HG03354 (cell line): ENCODE measurements around the gene PPARA.

Source experiments
- ATAC-seq: cut with Tn5 transposase; IDR thresholded peaks from one replicate; pipeline ENCODE4 v1.9.1; 2021; ENCODE audit warnings: mild to moderate bottlenecking; ENCODE audit not compliant: unreplicated experiment, poor library complexity, severe bottlenecking

Gene PPARA

DNA sequence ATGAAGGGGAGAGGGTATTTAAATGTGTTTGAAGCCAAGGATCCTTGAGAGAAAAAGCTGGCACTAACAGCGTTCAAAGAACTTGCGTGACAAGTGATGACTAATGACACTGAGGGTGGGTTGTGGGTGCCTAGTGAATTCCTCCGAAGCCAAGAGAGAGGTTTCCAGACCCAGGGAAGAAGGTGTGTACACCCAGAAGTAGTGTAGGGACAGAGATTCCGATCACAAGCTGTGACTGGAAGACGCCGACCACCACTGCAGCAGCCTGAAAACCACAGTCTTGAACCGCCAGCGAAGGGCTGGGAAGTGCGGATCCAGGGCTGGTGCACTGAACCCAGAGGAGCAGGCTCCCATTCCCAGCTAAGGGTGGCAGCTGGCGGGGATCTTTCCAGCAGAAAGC is 9.5 kb downstream of the PPARA start:
- ATAC-seq = no peak

DNA sequence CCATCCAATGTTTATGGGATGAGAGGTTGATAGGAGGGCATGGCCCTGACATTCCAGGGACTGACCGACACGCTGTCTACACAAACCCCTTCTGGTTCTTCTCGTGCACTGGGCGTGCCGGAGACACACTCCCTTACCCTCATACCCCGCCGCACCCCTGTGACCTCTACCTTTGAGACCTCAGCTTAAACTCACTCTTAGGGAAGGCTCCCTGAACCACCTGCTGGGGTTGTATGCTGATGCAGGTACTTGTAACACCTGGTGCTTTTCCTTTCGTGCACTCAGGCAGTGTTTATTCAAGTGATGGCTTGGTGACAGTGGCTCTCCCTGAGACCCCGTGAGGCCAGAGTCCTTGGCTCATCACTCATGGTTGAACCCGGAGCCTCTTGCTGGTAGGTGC is 12.0 kb downstream of the PPARA start:
- no peak for ATAC-seq

DNA sequence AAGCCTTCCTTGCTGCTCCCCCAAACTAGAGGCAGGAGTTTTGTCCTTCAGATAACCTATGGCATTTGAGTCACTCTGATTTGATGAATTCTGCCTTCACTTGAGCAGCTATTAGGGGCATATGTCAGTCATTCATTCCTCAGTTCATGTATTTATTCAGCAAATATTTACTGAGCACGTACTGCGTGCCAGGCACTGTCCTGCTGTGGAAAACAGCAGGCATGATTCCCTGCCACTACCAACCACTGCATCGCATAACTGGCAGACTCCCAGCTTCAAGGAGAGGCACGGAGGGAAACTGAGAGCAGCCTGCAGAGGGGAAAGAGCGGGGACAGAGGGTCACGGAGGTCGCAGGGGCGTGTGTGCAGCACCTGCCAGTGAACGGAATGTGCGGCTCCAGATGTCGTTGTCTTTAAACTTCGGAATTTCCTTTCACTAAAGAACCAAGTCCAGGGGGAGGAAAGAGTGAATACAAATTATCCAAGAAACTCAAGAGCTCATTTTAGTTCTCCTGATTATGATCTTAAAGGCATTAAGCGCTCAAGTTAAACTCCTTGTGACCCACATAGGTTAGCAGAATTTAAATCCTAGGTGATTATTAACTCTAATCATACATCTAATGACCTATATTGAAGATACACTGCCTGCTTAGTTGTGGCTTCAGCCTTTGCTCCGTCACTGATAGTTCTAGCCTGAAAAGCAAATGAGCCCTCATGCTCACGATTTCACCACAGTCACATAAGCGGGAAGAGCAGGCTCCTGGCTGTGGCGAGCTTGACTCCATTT is 12.6 kb downstream of the PPARA start:
- no peak for ATAC-seq

DNA sequence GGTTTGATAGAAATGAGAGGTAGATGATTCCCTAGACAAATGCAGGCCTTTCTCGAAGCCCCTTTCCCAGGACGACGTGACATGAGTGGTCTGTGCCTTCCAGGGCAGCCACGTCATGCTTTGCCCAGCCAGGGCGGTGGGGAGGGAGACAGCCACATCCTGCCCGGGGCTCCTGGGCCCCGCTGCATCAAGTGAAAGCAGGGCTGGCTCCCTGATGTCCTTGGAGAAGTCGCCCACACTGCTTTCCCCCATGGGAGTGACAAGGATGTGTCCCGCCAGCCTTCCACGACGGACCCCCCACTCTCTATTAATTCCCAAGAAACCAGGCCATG is 13.2 kb downstream of the PPARA start:
- no peak for ATAC-seq

DNA sequence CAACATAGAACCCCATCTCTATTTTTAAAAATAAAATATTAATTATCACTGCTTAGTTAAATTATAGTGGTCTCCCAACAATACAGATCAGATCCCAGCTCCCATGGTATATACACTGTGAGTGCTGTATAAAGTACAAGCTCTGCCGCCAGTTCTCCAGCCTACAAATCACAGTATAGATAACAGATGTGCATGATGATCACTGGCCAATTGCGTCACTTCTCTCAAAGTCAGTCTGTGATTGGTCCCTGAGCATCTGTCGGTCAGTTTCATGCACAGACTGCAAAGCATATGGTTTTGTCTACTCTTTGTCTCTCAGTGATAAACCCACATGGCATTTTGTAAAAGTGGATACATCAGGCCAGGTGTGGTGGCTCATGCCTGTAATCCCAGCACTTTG is 15.7 kb downstream of the PPARA start:
- no peak for ATAC-seq

DNA sequence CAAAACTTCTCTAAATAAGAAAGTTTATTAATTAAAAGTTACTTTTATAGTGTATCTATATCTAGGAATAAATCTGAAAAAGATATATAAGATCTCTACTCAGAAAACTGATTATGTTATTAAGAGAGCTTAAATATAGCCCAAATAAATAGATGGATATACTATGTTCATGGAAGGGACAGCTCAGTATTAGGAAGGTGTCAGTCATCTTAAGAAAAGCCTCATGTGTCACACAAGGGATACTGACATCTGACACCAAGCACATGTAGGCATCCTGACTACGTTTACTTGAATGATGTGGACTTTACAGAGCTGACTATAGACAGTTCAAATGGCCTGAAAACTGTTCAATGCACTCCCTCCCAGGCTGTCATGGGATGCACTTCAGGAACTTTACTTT is 19.3 kb downstream of the PPARA start:
- no peak for ATAC-seq

DNA sequence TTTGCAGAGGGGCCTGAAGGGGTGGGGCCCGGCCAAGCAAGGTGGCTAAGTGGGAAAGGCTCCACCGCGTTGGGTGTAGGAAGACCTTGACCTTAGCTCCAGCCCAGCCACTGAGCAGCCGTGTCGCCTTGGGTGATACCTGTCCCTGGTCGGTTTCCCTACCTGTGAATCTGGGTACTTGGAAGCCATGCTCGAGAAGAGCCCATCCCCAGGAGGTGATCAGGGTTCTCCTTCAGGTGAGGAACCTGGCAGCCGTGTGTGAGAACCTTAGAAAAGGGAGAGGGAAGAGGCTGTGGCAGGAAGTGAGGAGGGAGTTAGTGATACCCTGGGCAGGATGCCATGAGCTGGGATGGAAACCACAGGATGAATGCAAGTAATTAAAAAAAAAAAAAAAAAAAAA is 21.6 kb downstream of the PPARA start:
- no peak for ATAC-seq

DNA sequence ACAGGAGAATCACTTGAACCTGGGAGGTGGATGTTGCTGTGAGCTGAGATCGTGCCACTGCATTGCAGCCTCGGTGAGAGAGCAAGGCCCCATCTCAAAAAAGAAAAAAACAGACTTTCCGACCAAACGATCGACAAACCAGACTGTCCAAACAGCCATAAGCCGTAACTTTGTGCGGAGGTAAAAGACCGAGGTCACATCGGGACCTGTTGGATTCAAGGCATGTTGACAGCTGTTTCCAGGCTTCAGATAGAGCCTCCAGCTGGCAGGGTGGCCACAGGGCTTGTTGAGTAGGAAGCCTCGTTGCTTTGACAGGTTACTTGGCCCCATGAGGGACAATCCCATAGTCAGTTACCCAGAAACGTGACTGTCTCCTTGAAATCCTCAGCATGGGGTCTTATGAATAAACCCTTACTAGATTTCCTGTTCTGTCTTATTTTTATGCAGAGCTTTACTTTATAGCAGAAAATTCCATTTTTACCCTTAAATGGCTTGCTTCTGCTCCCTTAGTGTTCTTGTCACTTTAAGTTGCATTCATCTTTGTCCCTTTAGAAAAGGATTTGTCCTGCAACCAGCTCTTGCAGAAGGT is 22.3 kb downstream of the PPARA start:
- ATAC-seq = no peak

DNA sequence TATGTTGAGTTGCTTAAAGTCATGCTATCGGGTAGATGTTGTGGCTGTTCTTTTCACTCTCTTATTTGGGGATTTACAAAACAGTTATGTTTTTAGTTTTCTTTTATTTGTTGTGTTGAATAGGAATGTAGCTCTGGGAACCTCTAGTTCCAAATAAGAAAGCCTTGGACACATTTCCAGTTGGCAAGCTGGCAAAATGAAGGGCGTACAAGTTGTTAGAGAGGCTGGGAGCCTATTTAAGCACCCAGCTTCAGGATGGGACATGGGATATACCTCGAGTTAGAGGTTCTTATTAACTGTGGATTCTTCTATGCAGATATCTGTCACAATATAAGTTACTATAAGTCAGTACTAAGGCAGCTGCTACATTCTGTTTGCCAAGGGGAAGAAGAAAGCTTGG is 22.8 kb downstream of the PPARA start:
- ATAC-seq = no peak

DNA sequence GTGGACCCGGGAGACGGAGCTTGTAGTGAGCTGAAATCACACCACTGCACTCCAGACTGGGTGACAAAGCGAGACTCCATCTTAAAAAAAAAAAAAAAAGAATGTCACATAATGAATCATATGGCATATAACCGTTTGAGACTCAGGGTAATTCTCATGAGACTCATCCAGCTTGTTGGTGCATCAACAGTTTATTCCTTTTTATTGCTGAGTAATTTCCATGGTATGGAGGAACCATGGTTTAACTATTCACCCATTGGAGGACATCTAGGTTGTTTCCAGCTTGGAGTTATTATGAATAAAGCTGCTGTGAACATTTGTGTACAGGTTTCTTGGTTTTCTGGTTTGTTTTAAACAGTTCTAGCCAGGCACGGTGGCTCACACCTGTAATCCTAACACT is 25.3 kb downstream of the PPARA start:
- ATAC-seq = no peak

DNA sequence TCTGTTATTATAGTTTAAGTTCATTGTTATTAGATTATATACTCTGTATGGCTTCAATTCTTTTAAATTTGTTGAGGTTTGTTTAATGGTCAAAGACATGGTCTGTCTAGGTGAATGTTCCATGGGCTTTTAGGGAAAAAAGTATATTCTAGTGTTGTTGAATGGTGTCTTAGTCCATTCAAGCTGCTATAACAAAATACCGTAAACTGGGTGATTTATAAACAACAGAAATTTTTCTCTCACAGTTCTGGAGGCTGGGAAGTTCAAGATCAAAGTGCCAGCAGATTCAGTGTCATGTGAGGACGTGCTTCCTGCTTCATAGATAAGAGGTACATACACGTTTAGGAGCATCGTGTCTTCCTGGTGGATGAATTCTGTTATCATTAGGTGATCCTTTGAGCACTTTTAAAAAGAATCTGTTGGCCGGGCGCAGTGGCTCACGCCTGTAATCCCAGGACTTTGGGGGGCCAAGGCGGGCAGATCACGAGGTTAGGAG is 26.2 kb downstream of the PPARA start:
- no peak for ATAC-seq

DNA sequence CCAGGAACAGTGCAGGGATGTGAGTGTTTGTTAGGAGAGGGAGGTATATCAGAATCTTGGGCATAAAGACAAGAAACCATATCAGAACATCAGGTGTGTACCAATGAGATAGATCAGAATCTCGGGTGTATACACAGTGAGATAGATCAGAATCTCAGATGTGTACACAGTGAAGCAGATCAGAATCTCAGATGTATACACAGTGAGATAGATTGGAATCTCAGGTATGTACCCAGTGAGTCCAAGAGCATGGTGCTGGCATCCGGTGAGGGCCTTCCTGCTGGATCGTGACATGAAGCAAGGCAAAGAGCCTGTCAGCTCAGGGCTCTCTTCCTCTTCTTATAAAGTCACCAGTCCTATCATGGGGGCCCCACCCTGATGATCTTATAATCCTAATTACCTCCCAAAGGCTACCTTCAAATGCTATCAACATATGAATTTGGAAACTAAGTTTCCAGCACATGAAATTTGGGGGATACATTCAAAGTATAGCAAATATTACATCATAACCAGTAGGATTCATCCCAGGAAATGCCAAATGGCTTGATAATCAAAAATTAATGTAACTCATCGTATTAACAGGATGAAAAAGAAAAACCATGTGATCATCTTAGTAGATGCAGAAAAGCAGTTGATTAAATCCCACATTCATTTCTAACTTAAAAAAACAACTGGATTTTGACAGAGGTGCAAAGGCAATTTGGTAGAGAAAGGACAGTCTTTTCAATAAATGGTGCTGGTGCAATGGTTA is 28.6 kb downstream of the PPARA start:
- ATAC-seq = no peak

DNA sequence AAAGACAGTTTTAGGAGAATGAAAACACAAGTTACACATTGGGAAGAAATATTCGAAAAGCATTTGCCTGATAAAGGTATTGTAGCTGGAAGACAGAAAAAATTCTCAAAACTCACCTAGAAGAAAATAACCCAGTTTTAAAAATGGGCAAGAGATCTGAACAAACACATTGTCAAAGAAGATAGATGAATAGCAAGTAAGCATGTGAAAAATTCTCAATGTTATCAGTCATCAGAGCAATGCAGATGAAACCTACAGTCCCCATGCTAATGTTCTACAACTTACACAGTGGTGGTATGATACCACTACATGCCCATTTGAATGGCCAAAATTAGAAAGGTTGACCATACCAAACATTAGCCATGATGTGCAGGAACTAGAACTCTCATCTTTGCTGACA is 29.4 kb downstream of the PPARA start:
- no peak for ATAC-seq

DNA sequence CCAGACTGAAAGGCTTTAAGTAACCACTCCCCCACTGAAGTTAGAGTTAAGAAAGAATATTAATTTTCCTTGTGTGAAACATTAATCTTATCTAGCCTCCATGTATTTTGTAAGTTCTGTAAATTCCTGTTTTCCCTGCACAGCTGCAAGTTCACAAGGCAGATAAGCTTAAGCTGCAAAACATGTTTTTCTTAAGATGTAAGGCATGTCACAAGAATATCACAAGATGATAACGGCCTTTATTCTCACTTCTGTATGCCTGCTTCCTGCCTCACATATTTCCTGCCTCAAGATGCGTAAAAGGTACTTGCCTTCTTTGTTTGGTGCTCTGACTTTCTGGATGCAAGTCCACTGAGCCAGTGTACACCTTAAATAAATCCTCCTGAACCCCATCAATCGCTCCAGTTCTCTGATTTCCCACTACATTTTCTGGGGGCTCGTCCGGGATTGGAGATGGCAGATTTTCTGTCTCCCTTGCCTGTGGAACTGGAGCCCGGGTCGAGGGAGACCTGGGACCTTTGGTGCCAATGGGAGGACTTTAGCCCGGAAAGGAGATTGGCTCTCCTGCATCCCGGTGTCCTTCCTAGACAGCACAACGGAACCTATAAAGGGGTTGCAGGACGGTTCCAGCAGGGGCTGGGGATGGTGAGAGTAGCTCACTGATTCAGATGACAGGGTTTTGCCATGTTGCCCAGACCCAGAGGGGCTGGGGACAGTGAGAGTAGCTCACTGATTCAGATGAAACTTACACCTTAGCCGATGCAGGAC is 30.2 kb downstream of the PPARA start:
- no peak for ATAC-seq

DNA sequence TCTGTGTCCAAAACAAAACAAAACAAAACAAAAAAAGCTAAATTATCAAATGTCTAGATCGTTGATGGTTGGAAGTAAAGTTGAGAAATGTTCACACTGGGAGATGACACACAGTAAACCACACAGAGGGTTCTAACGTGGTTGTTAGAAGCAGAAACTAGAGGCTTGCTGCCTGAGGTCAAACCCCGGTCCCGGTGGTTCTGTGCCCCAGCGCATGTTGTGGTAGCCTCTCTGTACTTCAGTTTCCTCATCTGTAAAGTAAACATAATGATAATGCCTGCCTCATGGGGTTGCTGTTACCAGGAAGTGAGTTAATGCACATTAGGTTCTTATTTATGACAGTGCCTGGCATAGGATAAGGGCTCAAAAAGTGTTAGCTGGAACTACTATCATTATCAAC is 33.4 kb downstream of the PPARA start:
- no peak for ATAC-seq

DNA sequence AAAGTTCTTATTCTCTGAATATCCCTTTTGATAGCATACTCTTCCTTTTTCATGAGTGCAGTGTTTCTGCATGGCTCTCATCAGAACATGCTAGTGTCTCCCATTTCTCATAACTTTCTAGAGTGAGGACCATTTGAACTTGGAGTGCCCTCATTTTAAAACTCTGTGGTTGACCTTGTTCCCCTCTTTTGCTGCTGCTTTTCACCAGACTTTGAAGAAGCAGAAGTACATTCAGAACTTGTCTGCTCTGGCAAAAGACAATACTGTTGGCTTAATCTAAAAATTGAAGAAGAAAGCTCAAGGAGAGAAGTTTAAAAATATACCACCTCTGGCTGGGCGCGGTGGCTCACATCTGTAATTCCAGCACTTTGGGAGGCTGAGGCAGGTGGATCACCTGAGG is 35.0 kb downstream of the PPARA start:
- ATAC-seq = no peak

DNA sequence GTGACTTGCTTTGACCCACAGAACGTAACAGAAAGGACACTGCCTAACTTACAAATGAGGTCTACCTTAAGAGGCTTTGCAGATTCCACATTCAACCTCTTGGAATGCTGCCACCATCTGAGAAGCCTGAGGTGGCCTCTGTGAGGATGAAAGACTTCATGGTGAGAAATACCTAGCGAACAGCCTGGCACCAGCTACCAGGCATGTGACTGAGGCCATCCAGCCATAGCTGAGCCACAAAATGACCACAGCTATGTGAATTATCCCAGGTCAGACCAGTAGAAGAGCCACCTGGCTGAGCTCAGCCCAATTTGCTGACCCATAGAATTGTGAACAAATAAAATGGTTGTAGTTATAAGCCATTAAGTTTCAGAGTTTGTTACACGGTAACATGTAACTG is 37.5 kb downstream of the PPARA start:
- ATAC-seq = no peak

DNA sequence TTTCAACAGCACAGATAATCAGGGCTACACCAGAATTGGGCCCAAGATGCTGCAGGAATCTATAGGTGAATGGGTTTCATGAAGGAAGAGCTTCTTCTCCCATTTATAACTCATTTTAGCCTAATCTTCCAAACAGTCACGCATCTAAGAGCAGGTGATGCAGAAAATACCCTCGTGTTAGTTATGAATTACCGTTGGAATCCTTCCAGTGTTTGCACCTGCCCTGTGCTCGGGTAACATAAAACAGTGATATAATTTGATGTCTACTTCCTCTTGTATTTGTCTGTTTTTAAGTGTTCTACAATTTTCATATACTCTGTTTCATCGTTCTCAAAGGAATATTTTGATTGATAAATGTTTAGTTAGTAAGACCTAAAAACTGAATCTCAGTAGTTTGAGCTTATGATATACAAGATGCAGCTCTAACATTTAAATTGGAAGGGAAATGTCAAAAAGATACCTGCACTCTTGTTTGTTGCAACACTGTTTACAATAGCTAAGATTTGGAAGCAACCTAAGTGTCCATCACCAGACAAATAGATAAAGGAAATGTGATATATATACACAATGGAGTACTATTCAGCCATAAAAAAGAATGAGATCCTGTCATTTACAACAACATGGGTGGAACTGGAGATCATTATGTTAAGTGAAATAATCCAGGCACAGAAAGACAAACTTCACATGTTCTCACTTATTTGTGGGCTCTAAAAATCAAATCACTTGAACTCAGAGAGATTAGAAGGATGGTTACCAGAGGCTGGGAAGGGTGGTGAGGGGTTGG is 42.1 kb downstream of the PPARA start:
- ATAC-seq = no peak

DNA sequence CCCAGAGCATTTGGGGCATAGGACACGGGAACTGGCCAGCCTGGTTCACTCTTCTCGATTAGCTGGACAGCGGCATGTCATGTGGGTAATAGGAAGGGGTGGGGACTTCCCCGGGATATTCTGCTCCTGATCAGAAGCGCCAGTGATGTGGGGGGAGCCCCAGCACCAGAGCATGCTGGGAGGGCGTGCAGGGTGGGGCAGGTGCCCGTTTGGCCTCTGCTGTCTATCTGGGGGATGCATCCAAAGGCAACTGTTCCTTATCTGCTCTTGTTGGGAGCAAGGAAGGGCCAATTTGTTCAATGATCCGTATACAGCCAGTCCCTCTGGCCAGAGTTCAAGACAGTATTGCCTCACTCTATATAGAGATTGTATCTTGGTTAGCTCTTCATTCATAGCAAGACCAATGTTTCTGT is 43.6 kb downstream of the PPARA start:
- no peak for ATAC-seq
